Prostate gland (tissue), 2 donors: ENCODE data around the gene G6PC2.

Source experiments
- CTCF ChIP-seq, 4 experiments: fragments of 200-600 bp in 2 of 4; fragments of 450-650 bp in 2 of 4; sonication (generic) in 2 of 4; IDR thresholded peaks; 1 replicate in 3 of 4; 2 replicates in 1 of 4; pipeline ENCODE4 v1.5.1; 2016 to 2019; ENCODE audit warnings: antibody characterized with exemption in 4 of 4, mild to moderate bottlenecking in 2 of 4, moderate library complexity in 2 of 4
- POLR2A ChIP-seq: fragments of 450-650 bp; IDR thresholded peaks from one replicate; pipeline ENCODE4 v1.6.1; 2016; ENCODE audit warnings: antibody characterized with exemption, mild to moderate bottlenecking

DNA sequence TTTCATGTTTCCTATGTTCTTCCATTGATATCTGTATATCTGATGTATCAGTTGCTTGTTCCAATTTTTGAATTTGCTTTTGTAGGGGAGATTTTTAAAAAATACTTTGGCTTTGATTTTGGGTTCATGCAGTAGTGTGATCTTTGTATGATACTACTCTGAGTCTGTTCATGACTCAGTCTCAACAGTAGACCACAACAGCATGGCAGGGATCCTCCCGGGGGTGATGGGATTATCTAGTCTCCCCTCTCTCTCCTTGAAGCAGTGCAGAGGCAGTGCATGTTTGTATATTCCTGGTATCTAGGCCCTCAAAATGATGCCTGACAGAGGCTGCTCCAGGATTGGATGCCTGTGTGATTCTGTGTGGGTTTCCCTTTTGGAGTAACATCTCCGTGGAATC, 55.3 kb downstream of the G6PC2 start:
- TF ChIP-seq CTCF (IDR thresholded peaks at IDR 0.05) (no peak), POLR2A (no peak)
